Mucosa of rectum (tissue), 2 donors: ENCODE data around the gene RNF220.

Source experiments
- H3K27ac ChIP-seq, 2 donors: one replicate each; pipeline ENCODE4 v1.7.0; 2013; ENCODE audit warnings: inconsistent platforms in 2 of 2, low read depth in 2 of 2, low read length in 2 of 2
- H3K27me3 ChIP-seq, 2 donors: one replicate each; pipeline ENCODE4 v1.7.0; 2013; ENCODE audit warnings: low read length in 2 of 2; ENCODE audit not compliant: control insufficient read depth in 2 of 2, insufficient read depth in 2 of 2
- H3K36me3 ChIP-seq, 2 donors: one replicate each; pipeline ENCODE4 v1.7.0; 2013; ENCODE audit warnings: low read length in 2 of 2; ENCODE audit not compliant: control insufficient read depth in 2 of 2, insufficient read depth in 2 of 2
- H3K4me1 ChIP-seq, 2 donors: one replicate each; pipeline ENCODE4 v1.7.0; 2013; ENCODE audit warnings: low read length in 2 of 2, mild to moderate bottlenecking in 1 of 2; ENCODE audit not compliant: control insufficient read depth in 2 of 2, insufficient read depth in 2 of 2
- H3K4me3 ChIP-seq, 2 donors: one replicate each; pipeline ENCODE4 v1.7.0; 2013; ENCODE audit warnings: low read length in 2 of 2
- H3K9ac ChIP-seq, 2 donors: one replicate each; pipeline ENCODE4 v1.7.0; 2013; ENCODE audit warnings: low read length in 2 of 2, low read depth in 1 of 2, mild to moderate bottlenecking in 1 of 2
- H3K9me3 ChIP-seq, 2 donors: one replicate each; pipeline ENCODE4 v1.7.0; 2013; ENCODE audit warnings: low read length in 2 of 2; ENCODE audit not compliant: control insufficient read depth in 2 of 2
- donor health status: healthy.
- donor health status: Normal muscosa, but diverticular disease.

The RNF220 gene

GRCh38 chr1:44405031-44405797 is at the start of gene RNF220:
TSS of gene RNF220 (plus strand) at chr1:44405255.
- Histone ChIP-seq H3K4me1 (peaks cover 17 to 19% of the 10 kb centered on the region in 2 donors), H3K4me3 (peak within 1 kb of the TSS; percentile 61 to 72), H3K9ac (peak within 1 kb of the TSS in 1 of 2 donors; percentile 46), H3K9me3 (no peaks in the 10 kb centered on the region), H3K36me3 (no peaks in the 10 kb centered on the region), H3K27me3 (peaks cover 58 to 72% of the 10 kb centered on the region in 2 donors), H3K27ac (no peak within 1 kb of the TSS)

DNA sequence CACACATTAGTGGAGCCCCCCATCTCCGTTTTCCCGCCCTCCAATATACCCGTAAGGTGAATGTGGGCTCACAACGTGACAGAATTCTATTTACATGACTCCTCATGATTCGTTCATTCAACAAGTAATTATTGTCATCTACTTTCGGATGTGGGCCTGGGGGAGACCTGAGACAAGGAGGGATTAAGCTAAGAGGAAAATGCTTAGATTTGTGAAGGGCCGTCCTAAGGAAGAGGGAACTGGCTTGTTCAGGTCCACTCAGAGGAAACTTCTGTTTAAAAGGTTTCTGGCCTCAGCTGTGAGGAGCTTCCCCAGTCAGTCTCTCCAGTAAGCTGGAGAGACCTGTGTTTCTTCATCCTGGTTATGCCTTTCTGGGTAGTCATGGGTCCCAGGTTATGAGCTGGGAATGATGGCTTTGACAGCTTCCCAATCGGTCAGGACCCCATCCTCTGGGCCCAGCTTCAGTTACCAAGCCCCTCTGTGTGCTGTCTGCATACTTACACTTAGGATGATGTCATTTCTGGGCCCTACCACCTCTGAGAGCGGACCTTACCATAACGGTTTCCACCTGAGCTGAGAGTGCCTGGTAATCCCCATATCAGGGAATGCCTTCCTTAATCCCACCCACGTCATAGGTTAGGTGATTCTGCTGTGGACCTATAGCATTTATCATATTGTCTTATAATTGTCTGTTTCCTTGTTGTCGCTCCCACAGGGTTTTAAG is 49.3 kb upstream of the RNF220 start:
- peak overlapping the region; percentile 20 to 46 for H3K4me3 ChIP-seq
- H3K27ac ChIP-seq = no peak overlapping the region
- H3K36me3 ChIP-seq = peaks cover 0 to 4% of the 10 kb centered on the region in 2 donors
- no peaks in the 10 kb centered on the region for H3K27me3 ChIP-seq
- peaks cover 3 to 9% of the 10 kb centered on the region in 2 donors for H3K4me1 ChIP-seq
- H3K9ac ChIP-seq = no peak overlapping the region
- H3K9me3 ChIP-seq = no peaks in the 10 kb centered on the region

DNA sequence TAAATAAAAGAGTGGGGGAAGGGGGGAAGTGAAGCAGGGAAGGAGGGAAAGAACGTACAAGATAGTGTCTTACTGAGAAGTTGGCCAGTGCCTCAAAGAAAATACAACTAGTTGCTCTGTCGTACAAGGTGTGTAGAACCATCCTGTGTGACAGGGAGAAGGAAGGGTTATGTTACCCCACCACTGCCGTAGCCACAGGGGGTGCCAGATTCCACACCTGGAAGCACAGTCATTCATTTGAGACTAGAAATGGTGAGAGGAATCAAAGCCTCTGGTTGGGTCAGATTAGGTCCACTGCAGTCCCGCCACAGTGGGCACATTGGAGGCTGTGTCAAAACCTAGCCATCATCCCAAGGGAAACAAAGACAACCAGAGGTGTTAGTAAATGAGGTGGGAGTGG is 47.3 kb upstream of the RNF220 start:
- Histone ChIP-seq H3K9ac (no peak overlapping the region), H3K9me3 (no peaks in the 10 kb centered on the region), H3K27ac (no peak overlapping the region), H3K27me3 (peaks cover 0 to 1% of the 10 kb centered on the region in 2 donors), H3K4me1 (peaks cover 3 to 9% of the 10 kb centered on the region in 2 donors), H3K4me3 (no peak overlapping the region), H3K36me3 (no peaks in the 10 kb centered on the region)

- Histone ChIP-seq H3K9ac (no peak overlapping the region), H3K36me3 (no peaks in the 10 kb centered on the region), H3K27me3 (peaks cover 0 to 2% of the 10 kb centered on the region in 2 donors), H3K4me3 (no peak overlapping the region), H3K4me1 (peaks cover under 1 to 6% of the 10 kb centered on the region in 2 donors), H3K9me3 (no peaks in the 10 kb centered on the region), H3K27ac (no peak overlapping the region)
These were observed 45.7 kb upstream of the RNF220 start for GRCh38 chr1:44359234-44359935.

DNA sequence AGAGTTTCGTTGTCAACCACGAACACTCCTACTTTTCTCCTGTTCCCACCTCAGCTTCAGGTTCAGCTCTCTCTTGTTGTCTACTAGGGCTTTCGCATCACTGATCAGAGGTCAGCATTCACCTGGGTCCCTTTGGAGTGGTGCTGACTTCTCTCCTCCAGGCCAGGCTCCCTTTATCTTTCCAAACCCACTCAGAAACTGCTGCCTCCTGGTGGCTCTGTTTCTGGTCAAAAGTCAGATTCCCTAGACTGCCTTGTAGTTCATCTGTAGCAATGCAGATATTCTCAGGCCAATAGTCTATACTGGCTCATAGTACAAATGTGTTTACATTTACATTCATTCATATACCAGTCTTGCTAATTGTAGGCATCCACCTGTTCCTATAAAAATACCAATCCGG is 43.6 kb upstream of the RNF220 start:
- Histone ChIP-seq H3K27me3 (peaks cover 0 to 2% of the 10 kb centered on the region in 2 donors), H3K9me3 (no peaks in the 10 kb centered on the region), H3K4me1 (no peaks in the 10 kb centered on the region), H3K27ac (no peak overlapping the region), H3K4me3 (no peak overlapping the region), H3K36me3 (no peaks in the 10 kb centered on the region), H3K9ac (no peak overlapping the region)

- no peaks in the 10 kb centered on the region for H3K9me3 ChIP-seq
- H3K27ac ChIP-seq = no peak overlapping the region
- peaks cover 0 to 2% of the 10 kb centered on the region in 2 donors for H3K27me3 ChIP-seq
- H3K9ac ChIP-seq = no peak overlapping the region
- no peaks in the 10 kb centered on the region for H3K36me3 ChIP-seq
- no peak overlapping the region for H3K4me3 ChIP-seq
- H3K4me1 ChIP-seq = no peaks in the 10 kb centered on the region
These were observed 38.6 kb upstream of the RNF220 start for GRCh38 chr1:44366371-44366975.

- Histone ChIP-seq H3K27ac (no peak overlapping the region), H3K27me3 (no peaks in the 10 kb centered on the region), H3K9ac (no peak overlapping the region), H3K4me3 (no peak overlapping the region), H3K9me3 (no peaks in the 10 kb centered on the region), H3K4me1 (no peaks in the 10 kb centered on the region), H3K36me3 (no peaks in the 10 kb centered on the region)
These were observed 37.1 kb upstream of the RNF220 start for GRCh38 chr1:44367944-44368343.

GRCh38 chr1:44368471-44369151 is 36.4 kb upstream of the RNF220 start:
- no peak overlapping the region for H3K4me3 ChIP-seq
- H3K27me3 ChIP-seq = no peaks in the 10 kb centered on the region
- no peak overlapping the region for H3K27ac ChIP-seq
- H3K9ac ChIP-seq = no peak overlapping the region
- no peaks in the 10 kb centered on the region for H3K36me3 ChIP-seq
- no peaks in the 10 kb centered on the region for H3K9me3 ChIP-seq
- H3K4me1 ChIP-seq = no peaks in the 10 kb centered on the region

DNA sequence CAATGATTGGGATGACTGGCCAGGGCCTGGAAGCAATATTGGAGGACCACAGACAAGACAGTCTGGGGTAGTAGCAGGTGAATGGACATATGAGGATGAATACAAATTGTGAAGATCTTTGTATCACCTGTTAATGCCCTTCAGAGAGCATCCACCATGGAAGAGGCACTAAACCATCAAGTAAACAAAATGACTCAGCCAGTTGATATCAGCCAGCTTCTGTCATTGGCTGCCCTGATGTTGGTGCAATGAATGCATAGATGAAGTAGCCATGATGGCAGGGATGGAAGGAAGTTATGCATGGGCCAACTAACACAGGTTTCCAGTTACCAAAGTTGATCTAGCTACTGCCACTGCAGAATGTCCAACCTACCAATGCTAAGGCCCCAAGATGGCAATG is 33.8 kb upstream of the RNF220 start:
- H3K36me3 ChIP-seq = no peaks in the 10 kb centered on the region
- no peaks in the 10 kb centered on the region for H3K27me3 ChIP-seq
- H3K4me3 ChIP-seq = no peak overlapping the region
- no peak overlapping the region for H3K9ac ChIP-seq
- no peak overlapping the region for H3K27ac ChIP-seq
- no peaks in the 10 kb centered on the region for H3K4me1 ChIP-seq
- H3K9me3 ChIP-seq = no peaks in the 10 kb centered on the region
